HepG2 (cell line): ENCODE measurements around the gene SEC16A. TPM values are rescaled to one million over a fixed set of nuclear protein-coding genes. Genes with fewer than 3 reads are reported as not detected.
A peak's percentile ranks its signal among the peaks of the same experiment; 100 is the strongest.

Experiments
- ATAC-seq: fragments of 200-7000 bp; cut with Tn5 transposase; 3 replicates; pipeline ENCODE4 v1.9.1; 2020; ENCODE audit warnings: mild to moderate bottlenecking, moderate library complexity
- BruUV-seq: library from RNA; stranded (reverse); fragments of 400-500 nt; replicated peaks from 2 replicates; lab custom pipeline; 2021; lab: Mats Ljungman, UMichigan
- CTCF ChIA-PET: fragments of 300-600 bp; formaldehyde crosslinking; extraction: SDS; loops from one replicate; lab custom pipeline; 2021; ENCODE audit warnings: low total read pairs, inconsistent platforms, low intra/inter-chr PET ratio; lab: Yijun Ruan, JAX
- POLR2A ChIA-PET: fragments of 350-600 bp; sonication (Branson Sonifier 250); formaldehyde crosslinking; loops from one replicate; lab custom pipeline; 2020; ENCODE audit warnings: antibody characterized with exemption, inconsistent platforms; lab: Yijun Ruan, JAX
- DNase-seq: peaks from one replicate; pipeline ENCODE4 v3.0.0-alpha.2; 2015; ENCODE audit warnings: low spot score
- FAIRE-seq: peaks from 3 replicates; lab custom pipeline; 2011; peaks lifted over from hg19 to GRCh38; lab: Jason Lieb, UNC
- H2AFZ ChIP-seq: one replicate; pipeline ENCODE4 v1.6.1; 2011; ENCODE audit warnings: low read length, inconsistent platforms
- H3K27ac ChIP-seq: fragments of 300-600 bp; 3 replicates; pipeline ENCODE4 v1.8.0; 2011; ENCODE audit warnings: mixed run types, mild to moderate bottlenecking, mixed read lengths, low read length, inconsistent platforms; ENCODE audit not compliant: insufficient read depth; ENCODE audit errors: extremely low read length
- H3K27me3 ChIP-seq, 2 experiments: fragments of 200-600 bp in 1 of 2; 2 replicates in 1 of 2; 3 replicates in 1 of 2; pipeline versions ENCODE4 v1.6.0 to v1.8.0; 2011; ENCODE audit warnings: low read length in 2 of 2, mild to moderate bottlenecking in 2 of 2, moderate library complexity in 2 of 2, inconsistent platforms in 1 of 2; ENCODE audit not compliant: insufficient read depth in 2 of 2, control insufficient read depth in 1 of 2
- H3K36me3 ChIP-seq, 2 experiments: fragments of 200-600 bp in 1 of 2; replicated peaks in 1 of 2; 2 replicates in 1 of 2; 3 replicates in 1 of 2; pipeline versions ENCODE4 v1.5.1 to v1.8.0; 2011; ENCODE audit warnings: low read length in 2 of 2, inconsistent platforms in 1 of 2; ENCODE audit not compliant: insufficient read depth in 2 of 2, control insufficient read depth in 1 of 2
- H3K4me1 ChIP-seq: 2 replicates; pipeline ENCODE4 v1.5.1; 2012; ENCODE audit warnings: low read length, inconsistent platforms; ENCODE audit not compliant: insufficient read depth
- H3K4me2 ChIP-seq: 2 replicates; pipeline ENCODE4 v1.6.0; 2011; ENCODE audit warnings: low read depth, low read length, inconsistent platforms
- H3K4me3 ChIP-seq, 3 experiments: fragments of 200-600 bp in 1 of 3; sonication (generic), shearing (Covaris generic) in 1 of 3; replicated peaks in 1 of 3; 2 replicates each; pipeline ENCODE4 v1.5.1; 2011 to 2016; ENCODE audit warnings: low read length in 3 of 3, inconsistent platforms in 2 of 3, low read depth in 2 of 3, mild to moderate bottlenecking in 2 of 3, control low read depth in 1 of 3, mixed read lengths in 1 of 3; ENCODE audit not compliant: insufficient read depth in 1 of 3
- H3K79me2 ChIP-seq: one replicate; pipeline ENCODE4 v1.6.1; 2011; ENCODE audit warnings: low read length, inconsistent platforms; ENCODE audit not compliant: insufficient read depth
- H3K9ac ChIP-seq: 2 replicates; pipeline ENCODE4 v1.6.0; 2011; ENCODE audit warnings: mild to moderate bottlenecking, low read depth, low read length, inconsistent platforms; ENCODE audit not compliant: insufficient read depth
- H3K9me3 ChIP-seq: 2 replicates; pipeline ENCODE4 v1.5.1; 2012; ENCODE audit warnings: mild to moderate bottlenecking, low read length
- H4K20me1 ChIP-seq: 2 replicates; pipeline ENCODE4 v1.6.0; 2011; ENCODE audit warnings: inconsistent platforms, mild to moderate bottlenecking, low read length, moderate library complexity; ENCODE audit not compliant: insufficient read depth
- AGO2 ChIP-seq: fragments of 200-400 bp; formaldehyde crosslinking; optimal IDR thresholded peaks from 2 replicates; pipeline ENCODE3; 2017; ENCODE audit warnings: mild to moderate bottlenecking, low read depth, low read length, moderate library complexity
- FOXP1 ChIP-seq, 2 experiments: fragments of 450-650 bp in 1 of 2; IDR thresholded peaks; 2 replicates each; pipeline ENCODE4 v1.6.1; 2017 to 2018; ENCODE audit warnings: antibody characterized with exemption in 1 of 2
- HNRNPL ChIP-seq: fragments of 200-400 bp; formaldehyde crosslinking; IDR thresholded peaks from 2 replicates; pipeline ENCODE4 v1.6.1; 2017; ENCODE audit warnings: mild to moderate bottlenecking, low read depth, low read length
- MXI1 ChIP-seq: IDR thresholded peaks from 3 replicates; pipeline ENCODE4 v1.6.1; 2012; ENCODE audit warnings: low read depth, low read length, inconsistent platforms, borderline replicate concordance
- NCOA2 ChIP-seq: sonication (generic); formaldehyde crosslinking; IDR thresholded peaks from 2 replicates; pipeline ENCODE4 v1.8.0; 2022; ENCODE audit warnings: inconsistent platforms
- PAWR ChIP-seq: sonication (generic); formaldehyde crosslinking; IDR thresholded peaks from 2 replicates; pipeline ENCODE4 v1.4.0; 2020; ENCODE audit warnings: missing genetic modification reagents, mild to moderate bottlenecking, borderline replicate concordance
- TOE1 ChIP-seq: sonication (generic); formaldehyde crosslinking; IDR thresholded peaks from 2 replicates; pipeline ENCODE4 v1.4.0; 2020; ENCODE audit warnings: mild to moderate bottlenecking, missing genetic modification reagents
- XRCC5 ChIP-seq: fragments of 200-400 bp; formaldehyde crosslinking; optimal IDR thresholded peaks from 2 replicates; pipeline ENCODE3; 2017; ENCODE audit warnings: mild to moderate bottlenecking, low read length
- ZNF138 ChIP-seq: sonication (generic); formaldehyde crosslinking; IDR thresholded peaks from 2 replicates; pipeline ENCODE4 v1.5.0; 2020; ENCODE audit warnings: mild to moderate bottlenecking, low read depth, missing genetic modification reagents
- ZNF530 ChIP-seq: sonication (generic); formaldehyde crosslinking; IDR thresholded peaks from 2 replicates; pipeline ENCODE4 v1.5.0; 2020; ENCODE audit warnings: low read depth, mild to moderate bottlenecking, missing genetic modification reagents
- ZNF768 ChIP-seq: sonication (generic); formaldehyde crosslinking; IDR thresholded peaks from 2 replicates; pipeline ENCODE4 v1.4.0; 2020; ENCODE audit warnings: missing genetic modification reagents
- ZNF792 ChIP-seq: IDR thresholded peaks from 2 replicates; pipeline ENCODE4 v1.6.1; 2016
- WGBS: methylation state at CpG from one replicate; pipeline ENCODE4 v1.1.6; 2017; ENCODE audit warnings: low lambda C conversion rate; 5-methylcytosine and 5-hydroxymethylcytosine counted together
- in situ Hi-C: cut with HindIII; loops from 2 replicates; pipeline ENCODE4 v1.10.0; 2017; ENCODE audit warnings: low pct_unique_long_range_greater_than_20kb; ENCODE audit not compliant: extremely low pct_ligation_motif_present
- intact Hi-C: fragments of 100-400 bp; cut with micrococcal nuclease; formaldehyde crosslinking; loops from one replicate; pipeline ENCODE4 v1.10.0; 2022; ENCODE audit not compliant: unreplicated experiment
- polyA plus RNA-seq, 8 experiments: library from polyadenylated mRNA; depleted of rRNA in 3 of 8; stranded (reverse) in 7 of 8; unstranded in 1 of 8; fragments of >200 nt; fragmentation: Illumina TruSeq in 4 of 8; extraction: Trizol in 4 of 8; gene quantifications; 2 replicates each; pipeline versions ENCODE4 v1.2.1 to v1.2.3, GENCODE V29; 2011 to 2016; ENCODE audit warnings: low read depth in 4 of 8, missing spikeins in 1 of 8, mixed read lengths in 1 of 8; ENCODE audit not compliant: insufficient read depth in 1 of 8
- total RNA-seq, 5 experiments: library from RNA; depleted of rRNA; stranded (reverse); fragments of >200 nt; fragmentation: Illumina TruSeq; extraction: Trizol; gene quantifications; 2 replicates each; pipeline ENCODE4 v1.2.3, GENCODE V29; 2016; ENCODE audit warnings: low read depth in 1 of 5
- TF ChIP-seq, protein P1 (sequence below): sonication (generic); formaldehyde crosslinking; IDR thresholded peaks from 2 replicates; pipeline ENCODE4 v1.4.0; 2020; ENCODE audit warnings: missing genetic modification reagents
- TF ChIP-seq, protein P2 (sequence below): IDR thresholded peaks from 2 replicates; pipeline ENCODE4 v1.6.1; 2012; ENCODE audit warnings: inconsistent platforms
- TF ChIP-seq, protein P3 (sequence below): IDR thresholded peaks from 2 replicates; pipeline ENCODE4 v1.6.1; 2012; ENCODE audit warnings: low read length, improper control_type of control experiment
- TF ChIP-seq, protein P4 (sequence below): sonication (generic); formaldehyde crosslinking; conservative IDR thresholded peaks from 2 replicates; pipeline ENCODE4 v1.4.0; 2020; ENCODE audit warnings: missing genetic modification reagents
- TF ChIP-seq, protein P5 (sequence below): sonication (generic); formaldehyde crosslinking; IDR thresholded peaks from 2 replicates; pipeline ENCODE4 v1.8.1; 2023; ENCODE audit warnings: missing genetic modification reagents, mild to moderate bottlenecking, borderline replicate concordance

SEC16A gene
- total and polyA plus RNA-seq, 2 of the 13 experiments (the other 11 are each of a cell fraction or from before 2014, with no cell fraction given), result 15.9 to 18.9 TPM

DNA sequence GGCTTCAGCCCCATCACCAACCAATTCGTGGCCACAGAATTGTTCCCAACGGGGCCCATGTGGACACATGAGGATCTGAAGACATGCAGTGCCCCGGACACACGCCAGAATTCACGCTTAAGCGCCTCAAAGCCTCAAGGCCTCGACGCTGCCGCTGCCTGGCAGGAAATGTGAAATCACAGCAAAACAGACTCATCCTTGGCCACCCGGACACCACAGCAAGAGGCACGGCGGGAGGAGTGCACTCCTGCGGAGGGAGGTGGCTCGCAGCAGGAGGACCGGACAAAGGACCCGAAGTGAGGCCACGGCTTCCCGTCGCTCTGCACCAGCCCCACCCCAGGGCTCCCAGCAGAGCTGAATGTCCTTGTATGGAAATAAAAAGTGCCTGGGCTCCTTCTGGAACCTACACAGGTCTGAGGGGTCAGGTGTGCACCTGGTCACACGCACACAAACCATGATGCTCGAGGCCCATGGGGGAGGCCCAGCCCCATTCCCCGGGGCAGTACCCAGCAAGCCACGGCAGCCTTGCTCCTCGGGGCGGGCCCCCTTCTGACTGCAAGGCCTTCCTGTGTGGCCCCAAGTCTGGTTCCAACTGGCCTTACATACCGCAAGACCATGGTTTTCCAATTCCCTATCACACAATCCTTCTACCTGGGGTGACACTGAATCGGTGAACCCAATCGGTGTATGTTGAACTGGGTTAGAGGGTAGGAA lies 10.0 kb downstream of the SEC16A start:
- H3K27ac ChIP-seq, result no peak overlapping the region
- H2AFZ ChIP-seq, result no peak overlapping the region
- no peak overlapping the region for H3K9ac ChIP-seq
- H3K27me3 ChIP-seq, result no peaks in the 10 kb centered on the region
- ChIA-PET CTCF (no interaction called here), POLR2A (no interaction called here)
- whole genome bisulfite sequencing, result 92% methylated on average over 15 of the region's 28 CpGs
- H3K4me2 ChIP-seq, result no peak overlapping the region
- H3K79me2 ChIP-seq, result peaks cover 3% of the 10 kb centered on the region
- H3K36me3 ChIP-seq, result peaks cover 46 to 98% of the 10 kb centered on the region in 2 experiments
- no TSS peak for BruUV-seq
- ATAC-seq (no peak), DNase-seq (no peak), FAIRE-seq (no peak)
- H3K9me3 ChIP-seq, result no peaks in the 10 kb centered on the region
- H3K4me1 ChIP-seq, result no peaks in the 10 kb centered on the region
- peaks cover 16% of the 10 kb centered on the region; the same call in 1 of the 2 replicates for H4K20me1 ChIP-seq
- TF ChIP-seq AGO2, result peak; percentile 31
- no peak for TF ChIP-seq ZNF138 (CRISPR knock-in tag)
- TF ChIP-seq ZNF792, result no peak
- TF ChIP-seq, protein P1, sequence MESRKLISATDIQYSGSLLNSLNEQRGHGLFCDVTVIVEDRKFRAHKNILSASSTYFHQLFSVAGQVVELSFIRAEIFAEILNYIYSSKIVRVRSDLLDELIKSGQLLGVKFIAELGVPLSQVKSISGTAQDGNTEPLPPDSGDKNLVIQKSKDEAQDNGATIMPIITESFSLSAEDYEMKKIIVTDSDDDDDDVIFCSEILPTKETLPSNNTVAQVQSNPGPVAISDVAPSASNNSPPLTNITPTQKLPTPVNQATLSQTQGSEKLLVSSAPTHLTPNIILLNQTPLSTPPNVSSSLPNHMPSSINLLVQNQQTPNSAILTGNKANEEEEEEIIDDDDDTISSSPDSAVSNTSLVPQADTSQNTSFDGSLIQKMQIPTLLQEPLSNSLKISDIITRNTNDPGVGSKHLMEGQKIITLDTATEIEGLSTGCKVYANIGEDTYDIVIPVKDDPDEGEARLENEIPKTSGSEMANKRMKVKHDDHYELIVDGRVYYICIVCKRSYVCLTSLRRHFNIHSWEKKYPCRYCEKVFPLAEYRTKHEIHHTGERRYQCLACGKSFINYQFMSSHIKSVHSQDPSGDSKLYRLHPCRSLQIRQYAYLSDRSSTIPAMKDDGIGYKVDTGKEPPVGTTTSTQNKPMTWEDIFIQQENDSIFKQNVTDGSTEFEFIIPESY, result no peak
- TF ChIP-seq ZNF768 (CRISPR knock-in tag), result peak; percentile 15; the same call in 1 of the 2 replicates
- TF ChIP-seq TOE1 (CRISPR knock-in tag), result no peak
- TF ChIP-seq, protein P2, sequence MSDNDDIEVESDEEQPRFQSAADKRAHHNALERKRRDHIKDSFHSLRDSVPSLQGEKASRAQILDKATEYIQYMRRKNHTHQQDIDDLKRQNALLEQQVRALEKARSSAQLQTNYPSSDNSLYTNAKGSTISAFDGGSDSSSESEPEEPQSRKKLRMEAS, result no peak
- no peak for TF ChIP-seq ZNF530 (CRISPR knock-in tag)
- no peak for TF ChIP-seq HNRNPL
- TF ChIP-seq, protein P3, sequence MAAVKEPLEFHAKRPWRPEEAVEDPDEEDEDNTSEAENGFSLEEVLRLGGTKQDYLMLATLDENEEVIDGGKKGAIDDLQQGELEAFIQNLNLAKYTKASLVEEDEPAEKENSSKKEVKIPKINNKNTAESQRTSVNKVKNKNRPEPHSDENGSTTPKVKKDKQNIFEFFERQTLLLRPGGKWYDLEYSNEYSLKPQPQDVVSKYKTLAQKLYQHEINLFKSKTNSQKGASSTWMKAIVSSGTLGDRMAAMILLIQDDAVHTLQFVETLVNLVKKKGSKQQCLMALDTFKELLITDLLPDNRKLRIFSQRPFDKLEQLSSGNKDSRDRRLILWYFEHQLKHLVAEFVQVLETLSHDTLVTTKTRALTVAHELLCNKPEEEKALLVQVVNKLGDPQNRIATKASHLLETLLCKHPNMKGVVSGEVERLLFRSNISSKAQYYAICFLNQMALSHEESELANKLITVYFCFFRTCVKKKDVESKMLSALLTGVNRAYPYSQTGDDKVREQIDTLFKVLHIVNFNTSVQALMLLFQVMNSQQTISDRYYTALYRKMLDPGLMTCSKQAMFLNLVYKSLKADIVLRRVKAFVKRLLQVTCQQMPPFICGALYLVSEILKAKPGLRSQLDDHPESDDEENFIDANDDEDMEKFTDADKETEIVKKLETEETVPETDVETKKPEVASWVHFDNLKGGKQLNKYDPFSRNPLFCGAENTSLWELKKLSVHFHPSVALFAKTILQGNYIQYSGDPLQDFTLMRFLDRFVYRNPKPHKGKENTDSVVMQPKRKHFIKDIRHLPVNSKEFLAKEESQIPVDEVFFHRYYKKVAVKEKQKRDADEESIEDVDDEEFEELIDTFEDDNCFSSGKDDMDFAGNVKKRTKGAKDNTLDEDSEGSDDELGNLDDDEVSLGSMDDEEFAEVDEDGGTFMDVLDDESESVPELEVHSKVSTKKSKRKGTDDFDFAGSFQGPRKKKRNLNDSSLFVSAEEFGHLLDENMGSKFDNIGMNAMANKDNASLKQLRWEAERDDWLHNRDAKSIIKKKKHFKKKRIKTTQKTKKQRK, result no peak
- no peak for TF ChIP-seq XRCC5
- TF ChIP-seq, protein P4, sequence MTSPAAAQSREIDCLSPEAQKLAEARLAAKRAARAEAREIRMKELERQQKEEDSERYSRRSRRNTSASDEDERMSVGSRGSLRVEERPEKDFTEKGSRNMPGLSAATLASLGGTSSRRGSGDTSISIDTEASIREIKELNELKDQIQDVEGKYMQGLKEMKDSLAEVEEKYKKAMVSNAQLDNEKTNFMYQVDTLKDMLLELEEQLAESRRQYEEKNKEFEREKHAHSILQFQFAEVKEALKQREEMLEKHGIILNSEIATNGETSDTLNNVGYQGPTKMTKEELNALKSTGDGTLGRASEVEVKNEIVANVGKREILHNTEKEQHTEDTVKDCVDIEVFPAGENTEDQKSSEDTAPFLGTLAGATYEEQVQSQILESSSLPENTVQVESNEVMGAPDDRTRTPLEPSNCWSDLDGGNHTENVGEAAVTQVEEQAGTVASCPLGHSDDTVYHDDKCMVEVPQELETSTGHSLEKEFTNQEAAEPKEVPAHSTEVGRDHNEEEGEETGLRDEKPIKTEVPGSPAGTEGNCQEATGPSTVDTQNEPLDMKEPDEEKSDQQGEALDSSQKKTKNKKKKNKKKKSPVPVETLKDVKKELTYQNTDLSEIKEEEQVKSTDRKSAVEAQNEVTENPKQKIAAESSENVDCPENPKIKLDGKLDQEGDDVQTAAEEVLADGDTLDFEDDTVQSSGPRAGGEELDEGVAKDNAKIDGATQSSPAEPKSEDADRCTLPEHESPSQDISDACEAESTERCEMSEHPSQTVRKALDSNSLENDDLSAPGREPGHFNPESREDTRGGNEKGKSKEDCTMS (CRISPR knock-in tag), result no peak
- no peak for TF ChIP-seq PAWR (CRISPR knock-in tag)
- TF ChIP-seq, protein P5, sequence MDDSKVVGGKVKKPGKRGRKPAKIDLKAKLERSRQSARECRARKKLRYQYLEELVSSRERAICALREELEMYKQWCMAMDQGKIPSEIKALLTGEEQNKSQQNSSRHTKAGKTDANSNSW (CRISPR knock-in tag), result no peak
- TF ChIP-seq MXI1, result no peak
- TF ChIP-seq NCOA2, result no peak
- TF ChIP-seq FOXP1 (IDR thresholded peaks at IDR 0.05), result no peak
- no peak for TF ChIP-seq FOXP1 (CRISPR knock-in tag; IDR thresholded peaks at IDR 0.05)
- no peak overlapping the region for H3K4me3 ChIP-seq
- in situ Hi-C loops (no loop called here), intact Hi-C loops (no loop called here)
